Renal cortical epithelial cell (primary cell): ENCODE results near the gene COMMD1. TPM values are rescaled to one million over a fixed set of nuclear protein-coding genes. Genes with fewer than 3 reads are reported as not detected.

Experiments used
- DNase-seq: peaks from one replicate; pipeline ENCODE4 v3.0.0-alpha.2; 2011; ENCODE audit warnings: low read depth
- total RNA-seq: library from RNA; depleted of rRNA; stranded (reverse); fragments of >200 nt; gene quantifications from 2 replicates; pipeline ENCODE4 v1.2.3, GENCODE V29; 2014

Gene COMMD1
- total RNA-seq, 1 donor from 2014 or later: 43.7 TPM

GRCh38 chr2:62175728-62176127, 270.3 kb downstream of the COMMD1 start:
- DNase-seq: no peak

- DNase-seq: no peak
These were observed 271.3 kb downstream of the COMMD1 start for GRCh38 chr2:62176801-62177200.

GRCh38 chr2:62177392-62178049, 272.0 kb downstream of the COMMD1 start:
- DNase-seq: no peak

- DNase-seq: peak; percentile 81
These were observed 273.3 kb downstream of the COMMD1 start for GRCh38 chr2:62178741-62179271.

GRCh38 chr2:62180975-62181374, 275.5 kb downstream of the COMMD1 start:
- DNase-seq: no peak

GRCh38 chr2:62181843-62182242, 276.4 kb downstream of the COMMD1 start:
- DNase-seq: no peak

- DNase-seq: no peak
These were observed 279.2 kb downstream of the COMMD1 start for GRCh38 chr2:62184512-62185230.

Other genes with a start within 250 kb of the COMMD1 start
- gene FAM161A, start 51.6 kb upstream of the COMMD1 start, total RNA-seq: 0.69 and 3.3 TPM in 2 replicates
- 182 and 249 TPM in 2 replicates for gene CCT4, start 17.0 kb upstream of the COMMD1 start, total RNA-seq